ENCODE results near the gene PERCC1.
"Not testable (repeated sequence)": the region's sequence is repeated elsewhere in the genome, so short reads cannot be mapped to it uniquely, and the experiment has no call there.

The PERCC1 gene

DNA sequence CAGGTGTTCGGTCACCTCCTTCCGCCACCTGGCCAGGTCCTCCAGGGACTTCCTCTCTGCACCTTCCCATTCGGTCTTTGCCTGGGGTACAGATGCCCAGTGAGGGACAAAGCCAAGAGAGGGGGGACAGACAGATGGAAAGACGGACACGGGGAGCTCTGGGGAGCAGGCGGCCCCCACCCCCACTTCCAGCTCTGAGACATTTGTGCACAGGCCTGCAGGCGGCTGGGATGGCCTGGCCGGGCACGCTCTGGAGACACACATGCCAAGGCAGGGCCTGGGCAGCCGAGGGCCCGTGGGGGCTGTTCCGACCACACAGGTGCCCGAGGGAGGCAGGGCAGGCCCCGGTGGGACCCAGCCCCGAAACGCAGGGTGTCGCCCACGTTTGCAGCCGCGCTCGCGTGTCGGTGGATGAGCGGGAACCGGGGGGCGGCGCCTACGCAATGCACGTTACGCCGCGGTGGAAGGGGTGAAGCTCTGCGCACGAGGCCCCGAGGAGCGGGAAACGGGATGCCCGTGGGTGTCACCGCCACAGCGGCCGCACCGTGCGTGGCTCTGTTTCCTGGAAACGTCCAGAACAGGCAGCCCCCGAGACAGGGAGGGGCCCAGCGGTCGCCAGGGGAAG lies 6.0 kb downstream of the PERCC1 start:
- ChIA-PET CTCF (no interaction called here), POLR2A (no interaction called here)
- no peak for DNase-seq (ENCODE audit: extremely low spot score)
- TF ChIP-seq, protein P1, sequence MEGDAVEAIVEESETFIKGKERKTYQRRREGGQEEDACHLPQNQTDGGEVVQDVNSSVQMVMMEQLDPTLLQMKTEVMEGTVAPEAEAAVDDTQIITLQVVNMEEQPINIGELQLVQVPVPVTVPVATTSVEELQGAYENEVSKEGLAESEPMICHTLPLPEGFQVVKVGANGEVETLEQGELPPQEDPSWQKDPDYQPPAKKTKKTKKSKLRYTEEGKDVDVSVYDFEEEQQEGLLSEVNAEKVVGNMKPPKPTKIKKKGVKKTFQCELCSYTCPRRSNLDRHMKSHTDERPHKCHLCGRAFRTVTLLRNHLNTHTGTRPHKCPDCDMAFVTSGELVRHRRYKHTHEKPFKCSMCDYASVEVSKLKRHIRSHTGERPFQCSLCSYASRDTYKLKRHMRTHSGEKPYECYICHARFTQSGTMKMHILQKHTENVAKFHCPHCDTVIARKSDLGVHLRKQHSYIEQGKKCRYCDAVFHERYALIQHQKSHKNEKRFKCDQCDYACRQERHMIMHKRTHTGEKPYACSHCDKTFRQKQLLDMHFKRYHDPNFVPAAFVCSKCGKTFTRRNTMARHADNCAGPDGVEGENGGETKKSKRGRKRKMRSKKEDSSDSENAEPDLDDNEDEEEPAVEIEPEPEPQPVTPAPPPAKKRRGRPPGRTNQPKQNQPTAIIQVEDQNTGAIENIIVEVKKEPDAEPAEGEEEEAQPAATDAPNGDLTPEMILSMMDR (IDR thresholded peaks at IDR 0.05; ENCODE audit: control extremely low read depth, extremely low read depth, low read depth, missing control alignments) = no peak

DNA sequence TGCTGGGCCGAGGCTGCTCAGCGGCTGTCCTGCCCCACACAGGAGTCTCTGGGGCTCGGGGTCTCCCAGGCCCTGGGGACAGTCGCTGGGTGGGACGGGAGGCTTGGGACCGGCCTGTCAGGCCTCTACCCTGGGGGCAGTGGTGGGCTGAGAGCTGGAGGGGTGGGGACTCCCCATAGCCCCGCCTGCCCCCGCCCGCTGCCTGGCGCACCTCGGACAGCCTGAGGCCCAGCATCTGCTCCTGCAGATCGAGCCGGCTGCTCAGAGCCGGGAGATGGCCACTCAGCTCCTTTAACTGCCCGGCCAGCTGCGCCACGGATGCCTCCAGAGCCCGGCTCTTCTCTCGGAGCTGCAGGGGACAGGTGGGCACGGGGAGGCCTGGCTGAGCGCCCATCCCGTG lies 6.7 kb downstream of the PERCC1 start:
- TF ChIP-seq, protein P1 (IDR thresholded peaks at IDR 0.05; ENCODE audit: control extremely low read depth, extremely low read depth, low read depth, missing control alignments) = no peak
- DNase-seq (ENCODE audit: extremely low spot score) = no peak
- POLR2A ChIA-PET = no interaction called here
- CTCF ChIA-PET = interaction anchor here (0.9 kb wide), 1 partner anchor 9 kb away, joined by 3 read pairs; no protein-coding TSS in a partner anchor

DNA sequence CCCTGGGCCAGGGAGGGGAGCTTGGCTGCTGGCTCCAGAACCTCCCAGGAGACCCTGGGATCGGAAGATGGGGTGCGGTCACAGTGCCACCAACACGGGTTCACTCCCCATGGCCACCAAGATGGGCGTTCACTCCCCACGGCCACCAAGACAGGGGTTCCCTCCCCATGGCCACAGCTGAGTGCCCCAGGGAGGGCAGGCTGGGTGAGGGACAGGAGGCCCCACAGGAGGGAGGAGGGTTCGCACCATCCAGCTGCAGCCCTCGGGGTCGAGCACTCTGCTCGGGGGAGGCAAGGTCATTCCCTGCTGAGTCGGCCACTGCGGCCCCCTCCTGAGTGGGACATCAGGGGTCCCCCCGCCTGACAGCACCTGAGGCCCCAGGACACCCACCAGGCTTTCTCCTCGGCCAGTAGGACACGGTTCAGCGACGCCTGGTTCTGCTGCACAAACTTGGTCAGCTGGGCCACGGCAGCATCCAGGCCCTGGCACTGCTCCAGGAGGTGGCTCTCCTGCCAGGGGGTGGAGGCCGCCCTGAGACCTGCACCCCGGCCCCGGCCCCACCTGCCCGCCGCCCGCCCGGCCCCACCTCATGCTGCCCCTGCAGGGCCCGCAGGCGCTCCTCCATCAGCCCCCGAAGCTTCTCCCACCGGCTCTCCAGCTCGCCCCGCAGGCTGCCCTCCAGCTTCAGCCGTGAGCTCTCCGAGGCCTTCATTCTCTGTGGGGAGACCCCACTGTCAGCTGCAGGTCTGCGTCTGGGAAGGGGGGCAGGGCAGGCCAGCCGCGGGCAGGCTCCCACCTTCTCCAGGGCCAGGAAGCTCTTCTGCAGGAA lies 7.6 kb downstream of the PERCC1 start:
- TF ChIP-seq, protein P1 (IDR thresholded peaks at IDR 0.05; ENCODE audit: control extremely low read depth, extremely low read depth, low read depth, missing control alignments) = no peak
- ChIA-PET CTCF (interaction anchor here (0.9 to 1.2 kb wide), 2 partner anchors 8 to 10 kb away, joined by 3 to 4 read pairs; partner anchors contain the start of gene PERCC1), POLR2A (interaction anchor here (0.5 kb wide), 1 partner anchor 50 kb away, joined by 3 read pairs; no protein-coding TSS in a partner anchor)
- no peak for DNase-seq (ENCODE audit: extremely low spot score)

GRCh38 chr16:1439058-1439698 lies 8.3 kb downstream of the PERCC1 start:
- CTCF ChIA-PET = interaction anchor here (1.2 kb wide), 1 partner anchor 9 kb away, joined by 4 read pairs; the partner anchor contains the start of gene PERCC1
- no peak for DNase-seq (ENCODE audit: extremely low spot score)
- POLR2A ChIA-PET = no interaction called here
- TF ChIP-seq, protein P1 (IDR thresholded peaks at IDR 0.05; ENCODE audit: control extremely low read depth, extremely low read depth, low read depth, missing control alignments) = no peak

- POLR2A ChIA-PET; DNase-seq (ENCODE audit: extremely low spot score): not testable (repeated sequence)
- CTCF ChIA-PET = interaction anchor here (1.2 kb wide), 1 partner anchor 9 kb away, joined by 4 read pairs; the partner anchor contains the start of gene PERCC1
Measured at GRCh38 chr16:1439699-1440074, 8.8 kb downstream of the PERCC1 start.

- TF ChIP-seq, protein P1 (IDR thresholded peaks at IDR 0.05; ENCODE audit: control extremely low read depth, extremely low read depth, low read depth, missing control alignments) = no peak
- DNase-seq (ENCODE audit: extremely low spot score) = no peak
- CTCF ChIA-PET = interaction anchor here (1.2 to 3.2 kb wide), 2 partner anchors 12 to 78 kb away, joined by 3 to 9 read pairs; no protein-coding TSS in a partner anchor
- POLR2A ChIA-PET = no interaction called here
Measured at GRCh38 chr16:1441391-1441829, 10.5 kb downstream of the PERCC1 start.

Data from GM10248 (cell line).